Fibroblast of pulmonary artery (primary cell): ENCODE measurements around the gene RBM19.

ENCODE experiments used
- DNase-seq: peaks from one replicate; pipeline ENCODE4 v3.0.0-alpha.2; 2010; ENCODE audit warnings: low read depth
- H3K4me3 ChIP-seq: replicated peaks from 2 replicates; pipeline ENCODE4 v1.5.1; 2011; ENCODE audit warnings: low read depth, mild to moderate bottlenecking, control low read depth, low read length, moderate library complexity
- TF ChIP-seq, protein P1 (sequence below): IDR thresholded peaks from 2 replicates; pipeline ENCODE4 v1.5.1; 2011; ENCODE audit warnings: mild to moderate bottlenecking, control low read depth, low read length, inconsistent platforms; ENCODE audit errors: missing control alignments

The RBM19 gene

DNA sequence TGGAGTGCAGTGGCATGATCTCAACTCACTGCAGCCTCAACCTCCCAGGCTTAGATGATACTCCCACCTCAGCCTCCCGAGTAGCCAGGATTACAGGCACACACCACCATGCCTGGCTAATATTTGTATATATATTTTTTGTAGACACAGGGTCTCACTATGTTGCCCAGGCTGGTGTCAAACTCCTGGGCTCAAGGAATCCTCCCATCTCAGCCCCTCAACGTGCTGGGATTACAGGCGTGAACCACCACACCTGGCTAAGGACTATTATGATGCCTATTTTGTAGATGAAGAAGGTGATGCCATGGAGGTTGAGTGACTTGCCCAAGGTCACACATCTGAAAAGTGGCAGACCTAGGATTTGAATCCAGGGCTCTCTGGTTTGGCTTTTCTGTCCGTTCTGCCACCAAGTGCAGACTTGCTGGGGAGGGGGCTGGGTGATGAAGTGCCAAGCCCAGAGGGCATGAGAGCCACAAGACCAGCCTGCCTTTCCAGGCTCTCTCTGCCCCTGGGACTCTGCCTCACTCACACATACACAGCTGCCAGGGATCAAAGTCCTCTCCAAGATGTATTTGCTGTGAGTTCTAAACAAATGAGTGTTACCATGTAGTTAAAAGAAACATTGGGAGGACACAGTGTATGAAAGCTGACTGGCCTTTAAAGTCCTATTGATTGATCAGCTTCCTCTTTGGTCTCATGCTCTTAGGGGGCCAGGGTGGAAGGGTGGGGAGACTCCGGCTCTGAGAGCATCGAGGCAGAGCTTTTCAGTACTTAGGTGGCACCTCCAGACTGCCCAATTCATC lies 21.3 kb upstream of the RBM19 start:
- DNase-seq: no peak
- TF ChIP-seq, protein P1, sequence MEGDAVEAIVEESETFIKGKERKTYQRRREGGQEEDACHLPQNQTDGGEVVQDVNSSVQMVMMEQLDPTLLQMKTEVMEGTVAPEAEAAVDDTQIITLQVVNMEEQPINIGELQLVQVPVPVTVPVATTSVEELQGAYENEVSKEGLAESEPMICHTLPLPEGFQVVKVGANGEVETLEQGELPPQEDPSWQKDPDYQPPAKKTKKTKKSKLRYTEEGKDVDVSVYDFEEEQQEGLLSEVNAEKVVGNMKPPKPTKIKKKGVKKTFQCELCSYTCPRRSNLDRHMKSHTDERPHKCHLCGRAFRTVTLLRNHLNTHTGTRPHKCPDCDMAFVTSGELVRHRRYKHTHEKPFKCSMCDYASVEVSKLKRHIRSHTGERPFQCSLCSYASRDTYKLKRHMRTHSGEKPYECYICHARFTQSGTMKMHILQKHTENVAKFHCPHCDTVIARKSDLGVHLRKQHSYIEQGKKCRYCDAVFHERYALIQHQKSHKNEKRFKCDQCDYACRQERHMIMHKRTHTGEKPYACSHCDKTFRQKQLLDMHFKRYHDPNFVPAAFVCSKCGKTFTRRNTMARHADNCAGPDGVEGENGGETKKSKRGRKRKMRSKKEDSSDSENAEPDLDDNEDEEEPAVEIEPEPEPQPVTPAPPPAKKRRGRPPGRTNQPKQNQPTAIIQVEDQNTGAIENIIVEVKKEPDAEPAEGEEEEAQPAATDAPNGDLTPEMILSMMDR: no peak
- H3K4me3 ChIP-seq: no peak overlapping the region

DNA sequence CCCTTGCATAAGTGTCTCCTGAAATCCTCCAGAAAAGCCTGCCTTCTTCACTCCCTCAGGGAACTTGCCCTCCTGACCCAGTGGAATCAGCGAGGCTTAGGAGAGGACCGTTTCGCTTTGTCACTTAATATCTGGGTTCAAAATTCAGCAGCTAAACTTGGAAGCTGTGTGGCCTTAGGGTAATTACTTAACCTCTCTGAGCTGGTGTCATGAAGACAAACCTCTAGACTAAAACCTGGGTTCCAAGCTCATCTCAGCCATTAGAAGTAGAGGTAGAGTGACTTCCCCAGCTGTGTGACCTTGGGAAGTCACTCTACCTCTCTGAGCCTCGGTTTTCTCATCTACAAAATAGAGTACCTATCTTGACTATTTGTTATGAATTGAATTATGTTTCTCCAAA lies 18.3 kb upstream of the RBM19 start:
- H3K4me3 ChIP-seq: no peak overlapping the region
- TF ChIP-seq, protein P1: no peak
- DNase-seq: no peak

DNA sequence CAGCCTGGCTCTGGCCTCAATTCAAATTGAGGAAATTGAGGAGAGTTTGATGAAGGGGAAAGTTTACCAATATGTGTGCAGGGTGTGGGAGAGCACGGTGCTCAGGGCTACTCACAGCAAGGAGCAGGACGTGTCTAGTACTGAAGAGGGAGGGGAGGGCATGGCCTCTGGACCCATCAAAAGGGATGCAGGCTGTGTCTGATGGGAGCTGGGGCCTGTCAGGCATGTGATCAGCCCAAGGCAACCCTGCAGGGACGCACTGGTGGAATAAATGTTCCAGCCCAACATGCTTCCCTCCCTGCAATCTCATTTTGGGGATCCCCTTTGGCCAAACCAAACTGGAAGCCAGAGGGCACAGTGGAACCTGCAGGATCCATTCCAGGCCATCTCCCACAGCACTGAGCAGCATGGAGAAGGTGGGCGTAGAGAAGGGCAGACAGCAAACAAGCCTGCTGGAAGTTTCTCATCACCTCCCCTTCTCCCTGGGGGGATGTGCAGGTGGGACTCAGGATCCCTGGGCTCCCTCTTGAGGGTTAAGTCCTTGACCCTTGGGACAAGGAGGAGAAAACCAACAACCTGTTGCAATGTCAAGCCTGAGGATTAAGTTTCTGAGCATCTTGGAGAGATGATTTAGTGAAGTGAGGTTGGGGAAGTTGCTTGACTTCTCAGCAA lies 17.8 kb upstream of the RBM19 start:
- no peak for DNase-seq
- no peak overlapping the region for H3K4me3 ChIP-seq
- TF ChIP-seq, protein P1: no peak

DNA sequence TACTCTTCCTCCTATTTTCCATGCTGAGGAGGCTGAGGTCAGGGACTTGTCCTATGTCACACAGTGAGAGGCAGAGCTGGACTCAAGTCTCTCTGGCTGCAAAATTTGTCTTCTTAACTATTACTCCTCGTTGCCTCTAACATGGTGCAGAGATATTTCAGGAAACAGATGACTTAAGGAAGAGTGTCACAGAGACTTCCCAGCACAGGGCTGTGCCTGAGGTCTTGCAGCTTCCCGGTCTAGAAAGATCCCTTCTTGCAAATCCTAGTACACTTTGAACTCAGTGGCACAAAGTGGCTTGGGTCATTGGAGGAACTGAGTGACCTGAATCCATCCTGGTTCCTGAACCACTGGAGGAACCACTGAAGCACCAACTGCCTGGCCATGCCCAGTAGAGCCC lies 17.1 kb upstream of the RBM19 start:
- DNase-seq: no peak
- TF ChIP-seq, protein P1: no peak
- H3K4me3 ChIP-seq: no peak overlapping the region

DNA sequence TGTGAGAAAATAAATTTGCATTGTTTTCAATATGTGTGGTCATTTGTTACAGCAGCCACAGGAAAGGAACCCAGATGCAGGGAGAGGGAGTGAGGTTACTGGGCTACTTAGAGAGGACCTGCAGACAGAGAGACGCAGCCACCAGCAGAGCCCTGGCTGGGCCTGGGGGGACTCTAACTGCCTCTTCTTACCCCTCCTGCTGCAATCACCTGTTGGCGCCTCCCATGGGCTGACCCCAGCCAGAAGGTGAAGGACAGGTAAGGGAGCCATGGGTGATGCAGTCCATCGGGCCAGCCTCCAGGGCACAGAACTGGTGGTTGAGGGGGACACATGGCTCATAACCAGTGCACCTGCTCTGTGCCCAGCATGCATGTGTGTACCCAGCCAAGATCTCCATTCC lies 15.8 kb upstream of the RBM19 start:
- TF ChIP-seq, protein P1: no peak
- no peak overlapping the region for H3K4me3 ChIP-seq
- no peak for DNase-seq

DNA sequence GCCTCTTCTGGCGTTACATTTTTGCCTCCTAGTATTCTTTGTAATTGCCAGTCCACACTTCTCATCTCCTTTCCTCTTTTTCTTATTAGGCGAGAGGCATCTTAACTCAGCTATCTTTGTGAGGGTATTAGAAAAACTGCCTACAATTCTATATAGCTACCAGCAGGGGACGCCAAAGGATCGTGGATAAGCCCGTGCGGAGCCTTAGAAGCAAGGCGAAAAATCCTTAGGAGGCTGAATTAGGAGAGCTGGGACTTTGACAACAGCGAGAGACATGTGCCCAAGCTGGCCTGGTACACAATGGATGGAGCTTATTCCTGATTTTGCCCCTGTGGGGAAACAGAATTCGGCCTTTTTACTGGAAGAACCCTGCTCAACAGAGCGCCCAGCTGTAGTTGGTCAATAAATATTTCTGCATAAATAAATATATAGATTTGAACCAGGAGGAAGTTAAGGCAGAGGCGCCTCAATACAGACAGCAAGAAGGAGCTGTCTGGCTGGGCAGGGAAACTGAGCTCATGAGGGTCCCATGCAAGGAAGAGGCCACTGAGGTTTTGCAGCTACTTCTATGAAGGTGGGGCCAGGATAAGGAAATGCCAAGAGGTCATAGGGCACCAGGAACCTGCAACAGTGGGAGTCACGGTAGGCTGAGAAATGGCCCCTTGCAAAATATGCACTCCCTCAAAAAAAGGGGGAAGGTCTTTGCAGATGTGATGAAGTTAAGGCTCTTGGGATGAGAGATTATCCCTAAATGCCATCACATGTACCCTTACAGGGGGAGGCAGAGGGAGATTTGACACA lies 14.6 kb upstream of the RBM19 start:
- peak; percentile 84 for DNase-seq
- no peak overlapping the region for H3K4me3 ChIP-seq
- TF ChIP-seq, protein P1: no peak
